ENCODE data around the gene POC1A. TPM values are rescaled to one million over a fixed set of nuclear protein-coding genes. Genes with fewer than 3 reads are reported as not detected.
A peak's percentile ranks its signal among the peaks of the same experiment; 100 is the strongest.
"Not testable (repeated sequence)": the region's sequence is repeated elsewhere in the genome, so short reads cannot be mapped to it uniquely, and the experiment has no call there.

The POC1A gene
- total and polyA plus RNA-seq, 7 donors, result 0.66 to 15.8 (median 1.7) TPM

- DNase-seq, result peak; percentile 46
- intact Hi-C loops (cut with DNase I), result no loop called here
Measured at GRCh38 chr3:52171514-52172261, 17.5 kb upstream of the POC1A start.

GRCh38 chr3:52170217-52170616 lies 16.0 kb upstream of the POC1A start:
- intact Hi-C loops (cut with DNase I); H3K27ac ChIP-seq; H3K27me3 ChIP-seq; H3K36me3 ChIP-seq; H3K9me3 ChIP-seq; H3K4me3 ChIP-seq; DNase-seq; H3K4me1 ChIP-seq: not testable (repeated sequence)
- WGBS, 2 donors, result 94% methylated on average over 3 of the region's 3 CpGs

More at GRCh38 chr3:52171514-52172261, 17.5 kb upstream of the POC1A start:
- H3K27ac ChIP-seq, result no peak overlapping the region
- H3K27me3 ChIP-seq, result no peaks in the 10 kb centered on the region
- no peaks in the 10 kb centered on the region for H3K9me3 ChIP-seq
- no peak for TF ChIP-seq CTCF (IDR thresholded peaks at IDR 0.05)
- no peak for TF ChIP-seq POLR2AphosphoS5 (IDR thresholded peaks at IDR 0.05)
- TF ChIP-seq EP300 (IDR thresholded peaks at IDR 0.05), result no peak
- no peak for TF ChIP-seq POLR2A (IDR thresholded peaks at IDR 0.05)
- no peaks in the 10 kb centered on the region for H3K4me1 ChIP-seq
- H3K4me3 ChIP-seq, result no peak overlapping the region
- WGBS, 2 donors, result 74 to 83% methylated on average over 3 of the region's 3 CpGs
- no peaks in the 10 kb centered on the region for H3K36me3 ChIP-seq

- DNase-seq, result peak; percentile 17
- no peak overlapping the region for H3K27ac ChIP-seq
- H3K9me3 ChIP-seq, result no peaks in the 10 kb centered on the region
- no peak overlapping the region for H3K4me3 ChIP-seq
- H3K36me3 ChIP-seq, result no peaks in the 10 kb centered on the region
- no peaks in the 10 kb centered on the region for H3K4me1 ChIP-seq
- no peaks in the 10 kb centered on the region for H3K27me3 ChIP-seq
- intact Hi-C loops (cut with DNase I), result no loop called here
- WGBS, 2 donors, result 63 to 74% methylated on average over 9 of the region's 9 CpGs
- no peak for TF ChIP-seq EP300 (IDR thresholded peaks at IDR 0.05)
- TF ChIP-seq POLR2A (IDR thresholded peaks at IDR 0.05), result no peak
- TF ChIP-seq CTCF (IDR thresholded peaks at IDR 0.05), result no peak
- TF ChIP-seq POLR2AphosphoS5 (IDR thresholded peaks at IDR 0.05), result no peak
Measured at GRCh38 chr3:52167240-52167639, 13.0 kb upstream of the POC1A start.

GRCh38 chr3:52162250-52162872 lies 8.1 kb upstream of the POC1A start:
- peak; percentile 45 for DNase-seq
- H3K27ac ChIP-seq, result no peak overlapping the region
- no peaks in the 10 kb centered on the region for H3K4me1 ChIP-seq
- no peak overlapping the region for H3K4me3 ChIP-seq
- no peaks in the 10 kb centered on the region for H3K36me3 ChIP-seq
- intact Hi-C loops (cut with DNase I), result no loop called here
- H3K27me3 ChIP-seq, result no peaks in the 10 kb centered on the region
- 89 to 91% methylated on average over 7 of the region's 7 CpGs for WGBS, 2 donors
- TF ChIP-seq EP300 (IDR thresholded peaks at IDR 0.05), result no peak
- no peak for TF ChIP-seq POLR2A (IDR thresholded peaks at IDR 0.05)
- no peak for TF ChIP-seq CTCF (IDR thresholded peaks at IDR 0.05)
- no peak for TF ChIP-seq POLR2AphosphoS5 (IDR thresholded peaks at IDR 0.05)
- no peaks in the 10 kb centered on the region for H3K9me3 ChIP-seq

GRCh38 chr3:52159503-52159902 lies 5.3 kb upstream of the POC1A start:
- no peak for DNase-seq
- Histone ChIP-seq H3K4me3 (no peak overlapping the region), H3K27me3 (no peaks in the 10 kb centered on the region), H3K4me1 (peaks cover 0 to 7% (median 4%) of the 10 kb centered on the region in 4 donors), H3K9me3 (no peaks in the 10 kb centered on the region), H3K27ac (no peak overlapping the region), H3K36me3 (no peaks in the 10 kb centered on the region)
- TF ChIP-seq POLR2A (IDR thresholded peaks at IDR 0.05), result no peak
- TF ChIP-seq CTCF (IDR thresholded peaks at IDR 0.05), result no peak
- TF ChIP-seq EP300 (IDR thresholded peaks at IDR 0.05), result no peak
- TF ChIP-seq POLR2AphosphoS5 (IDR thresholded peaks at IDR 0.05), result no peak
- 25 to 28% methylated on average over 1 of the region's 1 CpG for WGBS, 2 donors
- intact Hi-C loops (cut with DNase I), result no loop called here
